HG03575 (cell line): ENCODE data around the gene ARHGEF10L.
"Not testable (repeated sequence)": the region's sequence is repeated elsewhere in the genome, so short reads cannot be mapped to it uniquely, and the experiment has no call there.

Source experiments
- ATAC-seq: cut with Tn5 transposase; IDR thresholded peaks from one replicate; pipeline ENCODE4 v1.9.1; 2021; ENCODE audit not compliant: unreplicated experiment, insufficient number of reproducible peaks, low FRiP score; ENCODE audit errors: extremely low read depth

The ARHGEF10L gene

DNA sequence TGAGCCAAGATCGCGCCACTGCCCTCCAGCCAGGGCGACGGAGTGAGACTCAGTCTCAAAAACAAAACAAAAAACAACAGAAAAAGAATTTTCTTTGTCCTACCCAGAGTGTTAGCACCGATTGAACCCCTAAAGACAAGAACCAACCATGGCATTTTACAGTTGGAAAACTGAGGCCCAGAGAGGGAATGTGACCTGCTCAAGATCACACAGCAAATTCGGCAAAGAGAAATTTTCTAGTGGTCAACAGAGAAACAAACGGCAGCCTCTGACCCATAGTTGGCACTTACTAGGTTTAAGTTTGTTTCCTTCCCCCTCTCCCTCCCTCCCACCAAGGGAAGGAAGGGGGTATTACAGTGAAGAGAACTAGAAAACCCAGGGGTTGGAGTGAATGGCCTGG, 195.1 kb downstream of the ARHGEF10L start:
- no peak for ATAC-seq

- no peak for ATAC-seq
These were observed 195.8 kb downstream of the ARHGEF10L start for GRCh38 chr1:17735348-17735747.

DNA sequence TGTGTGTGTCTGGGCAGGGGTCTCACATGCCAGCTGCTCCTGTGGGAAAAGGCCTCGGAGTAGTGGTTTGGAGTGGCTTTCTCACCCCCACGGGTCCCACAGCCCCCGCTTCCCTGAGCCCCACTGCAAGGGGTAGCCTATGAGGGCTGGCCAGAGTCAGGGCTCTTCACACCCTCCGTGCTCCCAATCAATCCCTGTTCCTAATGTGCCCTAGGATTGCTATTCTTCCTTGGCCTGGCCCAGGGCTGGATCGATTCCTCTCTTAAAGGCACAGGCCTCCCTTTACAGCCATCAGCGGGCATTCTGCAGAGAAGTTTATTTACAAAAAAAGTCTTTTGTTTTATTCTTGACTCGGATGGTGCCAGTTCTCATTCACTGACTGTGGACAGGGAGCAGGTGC, 196.3 kb downstream of the ARHGEF10L start:
- ATAC-seq, result no peak

DNA sequence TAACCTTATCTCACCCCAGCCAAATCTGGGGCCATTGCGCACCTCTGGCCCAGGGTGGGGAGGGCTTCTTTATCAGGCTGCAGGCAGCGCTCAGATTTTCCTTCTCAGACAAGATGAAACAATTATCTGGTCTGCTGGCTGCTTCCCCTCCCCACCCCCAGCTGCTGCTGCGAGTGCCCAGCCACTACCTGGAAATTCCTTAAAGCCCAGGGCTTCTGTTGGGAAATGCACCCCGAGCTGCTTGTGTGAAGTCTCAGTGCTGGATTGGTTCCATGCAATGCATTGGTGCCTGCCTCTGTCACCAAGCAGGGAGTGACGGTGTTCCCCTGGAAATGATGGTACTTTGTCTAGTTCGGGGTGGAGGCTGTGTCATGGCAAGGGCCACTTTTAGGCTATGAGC, 197.1 kb downstream of the ARHGEF10L start:
- ATAC-seq, result no peak

DNA sequence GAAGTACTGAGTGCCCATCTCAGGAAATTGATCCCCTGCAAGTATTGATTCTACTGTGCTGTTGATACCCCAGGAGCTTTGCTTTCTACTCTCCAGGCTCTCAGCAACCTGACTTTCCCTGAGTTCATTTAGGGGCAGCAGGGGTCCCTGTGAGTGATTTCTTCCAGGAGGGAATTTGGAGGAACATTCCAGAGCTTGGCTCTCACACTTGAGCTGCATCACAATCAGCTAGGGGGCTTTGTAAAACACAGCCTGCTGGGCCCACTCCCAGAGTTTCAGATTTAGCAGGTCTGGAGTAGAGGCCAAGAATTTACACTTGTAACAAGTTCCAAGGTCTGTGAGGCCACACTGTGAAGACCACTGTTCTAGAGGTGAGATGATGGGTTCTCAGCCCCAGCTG, 199.6 kb downstream of the ARHGEF10L start:
- ATAC-seq, result no peak

GRCh38 chr1:17741052-17741451, 201.6 kb downstream of the ARHGEF10L start:
- no peak for ATAC-seq

GRCh38 chr1:17742583-17742982, 203.1 kb downstream of the ARHGEF10L start:
- ATAC-seq, result no peak

GRCh38 chr1:17743008-17743647, 203.6 kb downstream of the ARHGEF10L start:
- ATAC-seq, result no peak

GRCh38 chr1:17743925-17744324, 204.4 kb downstream of the ARHGEF10L start:
- ATAC-seq, result no peak

DNA sequence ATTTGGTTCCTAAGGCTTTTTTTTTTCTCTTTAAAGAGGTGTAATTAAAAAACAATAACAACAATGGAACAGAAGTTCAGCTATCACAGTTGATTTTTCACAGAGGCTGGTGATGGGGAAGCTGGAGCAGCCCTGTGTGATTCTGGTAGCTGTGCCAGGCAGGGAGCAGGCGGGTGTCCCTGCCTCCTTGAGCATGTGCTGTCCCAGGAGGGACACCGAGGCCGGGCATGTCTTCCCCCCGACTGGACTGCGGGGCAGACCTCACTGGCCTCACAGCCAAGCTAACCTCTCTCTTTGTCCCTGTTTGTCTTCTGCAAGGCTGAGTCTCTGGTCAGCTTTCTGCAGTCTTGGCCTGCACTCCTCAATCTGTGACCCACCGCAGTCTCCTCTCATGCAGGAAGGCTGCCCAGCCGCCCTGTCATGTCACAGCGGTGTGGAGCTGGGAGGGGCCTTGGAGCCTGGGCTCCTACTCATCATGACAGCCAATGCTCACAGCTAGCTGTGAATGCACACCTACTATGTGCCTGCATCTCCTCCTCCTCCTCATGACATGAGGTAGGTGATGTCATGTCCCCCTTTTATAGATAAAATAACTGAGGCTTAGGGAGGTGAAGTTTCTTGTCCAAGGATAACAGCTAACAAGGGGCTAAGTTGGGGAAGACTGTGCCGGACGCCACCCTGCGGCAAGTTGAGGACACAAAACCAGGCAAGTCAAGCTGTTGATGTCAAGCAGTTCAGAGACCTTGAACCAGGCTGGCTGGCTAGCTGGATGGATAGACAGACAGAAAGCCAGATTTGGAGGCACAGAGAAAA, 205.4 kb downstream of the ARHGEF10L start:
- ATAC-seq, result no peak

- ATAC-seq, result no peak
These were observed 206.0 kb downstream of the ARHGEF10L start for GRCh38 chr1:17745479-17745955.

DNA sequence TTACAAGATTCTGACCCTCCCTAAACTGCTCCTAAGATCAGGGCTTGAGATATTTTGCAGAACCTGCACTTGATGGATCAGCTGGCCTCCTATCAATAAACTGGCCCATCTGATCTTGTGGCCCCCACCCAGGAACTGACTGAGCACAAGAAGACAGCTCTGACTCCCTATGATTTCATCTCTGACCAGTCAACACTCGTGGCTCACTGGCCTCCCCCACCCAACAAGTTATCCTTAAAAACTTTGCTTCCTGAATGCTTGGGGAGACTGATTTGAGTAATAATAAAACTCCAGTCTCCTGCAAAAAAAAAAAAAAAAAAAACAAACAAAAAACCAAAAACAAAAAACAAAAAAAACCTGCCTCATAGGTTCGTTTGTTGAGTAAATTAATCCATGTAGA, 206.8 kb downstream of the ARHGEF10L start:
- ATAC-seq, result not testable (repeated sequence)

DNA sequence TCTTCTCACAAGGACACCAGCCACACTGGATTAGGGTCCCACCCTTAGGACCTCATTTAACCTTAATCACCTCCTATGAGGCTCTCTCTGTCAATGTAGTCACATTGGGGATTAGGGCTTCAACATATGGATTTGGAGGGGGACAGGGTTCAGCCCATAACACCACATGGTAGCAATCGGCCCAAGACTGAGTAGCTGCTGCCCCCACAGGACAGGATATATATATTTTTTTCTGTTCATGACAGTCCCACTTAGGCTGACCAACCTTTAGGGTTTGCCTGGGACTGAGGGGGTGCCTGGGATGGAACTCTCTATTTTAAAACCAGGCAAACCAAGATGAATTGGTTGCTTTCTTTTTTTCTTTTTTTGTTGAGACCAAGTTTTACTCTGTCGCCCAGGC, 207.4 kb downstream of the ARHGEF10L start:
- ATAC-seq, result no peak
